OCI-LY1 (cell line): ENCODE data around the gene ACAP2.

Source experiments
- EZH2 ChIP-seq: fragments of 200-600 bp; sonication (generic), shearing (Covaris generic); IDR thresholded peaks from 2 replicates; pipeline ENCODE4 v1.8.0; 2017; ENCODE audit warnings: borderline replicate concordance, mixed run types, mild to moderate bottlenecking, antibody characterized with exemption, low read length, moderate library complexity, mixed read lengths
- TF ChIP-seq, protein P1 (sequence below): fragments of 200-600 bp; sonication (generic), shearing (Covaris generic); IDR thresholded peaks from 2 replicates; pipeline ENCODE4 v1.5.1; 2017; ENCODE audit warnings: mild to moderate bottlenecking, antibody characterized with exemption, low read length, moderate library complexity, mixed read lengths

DNA sequence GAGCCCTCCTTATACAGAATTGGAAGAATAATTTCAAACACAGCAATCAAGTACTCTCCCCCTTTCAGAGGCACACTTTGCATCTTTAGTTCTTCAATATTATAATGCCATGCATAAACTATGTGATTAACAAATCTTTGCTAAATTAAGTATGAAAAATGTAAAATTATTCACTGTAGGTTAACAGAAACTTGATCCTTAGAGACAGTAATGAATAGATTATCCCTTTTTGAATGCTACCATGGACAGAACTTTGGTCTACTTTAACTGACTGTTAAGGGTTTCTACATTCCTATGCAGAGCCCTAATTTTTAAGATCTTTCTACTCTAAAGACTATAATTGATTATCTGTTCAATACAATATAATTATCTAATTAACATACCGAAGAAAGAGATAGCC lies 146.2 kb downstream of the ACAP2 start:
- TF ChIP-seq, protein P1, sequence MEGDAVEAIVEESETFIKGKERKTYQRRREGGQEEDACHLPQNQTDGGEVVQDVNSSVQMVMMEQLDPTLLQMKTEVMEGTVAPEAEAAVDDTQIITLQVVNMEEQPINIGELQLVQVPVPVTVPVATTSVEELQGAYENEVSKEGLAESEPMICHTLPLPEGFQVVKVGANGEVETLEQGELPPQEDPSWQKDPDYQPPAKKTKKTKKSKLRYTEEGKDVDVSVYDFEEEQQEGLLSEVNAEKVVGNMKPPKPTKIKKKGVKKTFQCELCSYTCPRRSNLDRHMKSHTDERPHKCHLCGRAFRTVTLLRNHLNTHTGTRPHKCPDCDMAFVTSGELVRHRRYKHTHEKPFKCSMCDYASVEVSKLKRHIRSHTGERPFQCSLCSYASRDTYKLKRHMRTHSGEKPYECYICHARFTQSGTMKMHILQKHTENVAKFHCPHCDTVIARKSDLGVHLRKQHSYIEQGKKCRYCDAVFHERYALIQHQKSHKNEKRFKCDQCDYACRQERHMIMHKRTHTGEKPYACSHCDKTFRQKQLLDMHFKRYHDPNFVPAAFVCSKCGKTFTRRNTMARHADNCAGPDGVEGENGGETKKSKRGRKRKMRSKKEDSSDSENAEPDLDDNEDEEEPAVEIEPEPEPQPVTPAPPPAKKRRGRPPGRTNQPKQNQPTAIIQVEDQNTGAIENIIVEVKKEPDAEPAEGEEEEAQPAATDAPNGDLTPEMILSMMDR = no peak
- no peak for TF ChIP-seq EZH2
